ENCODE measurements around the gene IL18R1. TPM values are rescaled to one million over a fixed set of nuclear protein-coding genes. Genes with fewer than 3 reads are reported as not detected.

IL18R1 gene
- total RNA-seq, 3 donors from 2014 or later (not counting 1 experiment from before 2014, with no cell fraction given): 42.9 to 58.8 (median 46.7) TPM

DNA sequence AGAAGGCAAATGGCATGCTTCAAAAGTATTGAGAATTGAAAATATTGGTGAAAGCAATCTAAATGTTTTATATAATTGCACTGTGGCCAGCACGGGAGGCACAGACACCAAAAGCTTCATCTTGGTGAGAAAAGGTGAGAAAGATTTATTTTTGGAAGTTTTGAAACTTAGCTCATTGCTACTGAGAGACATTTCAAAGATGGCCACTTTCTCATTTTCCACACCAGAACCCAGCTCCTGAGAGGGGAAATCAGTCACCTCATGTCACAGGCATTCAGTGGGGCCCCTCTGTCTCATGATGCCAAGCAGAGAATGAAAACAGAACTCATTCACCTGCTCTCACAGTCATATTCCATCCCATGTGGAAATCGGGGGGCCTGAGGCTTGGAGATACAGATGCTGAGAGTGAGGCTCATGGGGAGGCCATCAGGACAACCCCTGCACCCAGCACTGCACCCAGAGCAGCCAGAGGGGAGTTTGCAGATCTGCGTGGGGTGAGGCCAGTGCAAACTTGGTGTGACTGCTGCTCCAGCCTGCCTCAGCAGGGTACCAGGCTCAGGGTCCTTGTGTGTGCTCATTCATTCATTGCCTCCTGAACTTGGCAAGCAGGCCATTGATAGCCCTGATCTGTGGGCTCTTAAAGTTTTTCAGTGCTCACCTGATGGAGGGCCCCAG lies 31.4 kb downstream of the IL18R1 start:
- Histone ChIP-seq H3K27ac (ENCODE audit: low read length) (no peak overlapping the region), H3K4me1 (ENCODE audit: control insufficient read depth, insufficient read depth, low read length) (peaks cover 12% of the 10 kb centered on the region), H3K27me3 (ENCODE audit: control insufficient read depth, insufficient read depth, low read length) (no peaks in the 10 kb centered on the region), H3K9me3 (ENCODE audit: control insufficient read depth, insufficient read depth, low read length) (peaks cover 5% of the 10 kb centered on the region), H3K4me3 (ENCODE audit: low read length) (no peak overlapping the region), H3K36me3 (ENCODE audit: control insufficient read depth, insufficient read depth, low read length) (peaks cover 44% of the 10 kb centered on the region)
- Mint-ChIP-seq H3K9me3 (peaks cover 6 to 12% of the 10 kb centered on the region in 2 donors), H3K27me3 (ENCODE audit: low read depth in 2 of 2) (no peaks in the 10 kb centered on the region), H3K4me1 (peaks cover 22 to 30% of the 10 kb centered on the region in 2 donors), H3K4me3 (no peak overlapping the region), H3K27ac (peak overlapping the region in 1 of 2 donors; percentile 1), H3K36me3 (peaks cover 22% of the 10 kb centered on the region)
- TF ChIP-seq, protein P1, sequence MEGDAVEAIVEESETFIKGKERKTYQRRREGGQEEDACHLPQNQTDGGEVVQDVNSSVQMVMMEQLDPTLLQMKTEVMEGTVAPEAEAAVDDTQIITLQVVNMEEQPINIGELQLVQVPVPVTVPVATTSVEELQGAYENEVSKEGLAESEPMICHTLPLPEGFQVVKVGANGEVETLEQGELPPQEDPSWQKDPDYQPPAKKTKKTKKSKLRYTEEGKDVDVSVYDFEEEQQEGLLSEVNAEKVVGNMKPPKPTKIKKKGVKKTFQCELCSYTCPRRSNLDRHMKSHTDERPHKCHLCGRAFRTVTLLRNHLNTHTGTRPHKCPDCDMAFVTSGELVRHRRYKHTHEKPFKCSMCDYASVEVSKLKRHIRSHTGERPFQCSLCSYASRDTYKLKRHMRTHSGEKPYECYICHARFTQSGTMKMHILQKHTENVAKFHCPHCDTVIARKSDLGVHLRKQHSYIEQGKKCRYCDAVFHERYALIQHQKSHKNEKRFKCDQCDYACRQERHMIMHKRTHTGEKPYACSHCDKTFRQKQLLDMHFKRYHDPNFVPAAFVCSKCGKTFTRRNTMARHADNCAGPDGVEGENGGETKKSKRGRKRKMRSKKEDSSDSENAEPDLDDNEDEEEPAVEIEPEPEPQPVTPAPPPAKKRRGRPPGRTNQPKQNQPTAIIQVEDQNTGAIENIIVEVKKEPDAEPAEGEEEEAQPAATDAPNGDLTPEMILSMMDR (IDR thresholded peaks at IDR 0.05): no peak
- WGBS (ENCODE audit: insufficient coverage): 92% methylated on average over 3 of the region's 3 CpGs
- DNase-seq (no peak), ATAC-seq (no peak)
- intact Hi-C loops (cut with micrococcal nuclease): no loop called here

DNA sequence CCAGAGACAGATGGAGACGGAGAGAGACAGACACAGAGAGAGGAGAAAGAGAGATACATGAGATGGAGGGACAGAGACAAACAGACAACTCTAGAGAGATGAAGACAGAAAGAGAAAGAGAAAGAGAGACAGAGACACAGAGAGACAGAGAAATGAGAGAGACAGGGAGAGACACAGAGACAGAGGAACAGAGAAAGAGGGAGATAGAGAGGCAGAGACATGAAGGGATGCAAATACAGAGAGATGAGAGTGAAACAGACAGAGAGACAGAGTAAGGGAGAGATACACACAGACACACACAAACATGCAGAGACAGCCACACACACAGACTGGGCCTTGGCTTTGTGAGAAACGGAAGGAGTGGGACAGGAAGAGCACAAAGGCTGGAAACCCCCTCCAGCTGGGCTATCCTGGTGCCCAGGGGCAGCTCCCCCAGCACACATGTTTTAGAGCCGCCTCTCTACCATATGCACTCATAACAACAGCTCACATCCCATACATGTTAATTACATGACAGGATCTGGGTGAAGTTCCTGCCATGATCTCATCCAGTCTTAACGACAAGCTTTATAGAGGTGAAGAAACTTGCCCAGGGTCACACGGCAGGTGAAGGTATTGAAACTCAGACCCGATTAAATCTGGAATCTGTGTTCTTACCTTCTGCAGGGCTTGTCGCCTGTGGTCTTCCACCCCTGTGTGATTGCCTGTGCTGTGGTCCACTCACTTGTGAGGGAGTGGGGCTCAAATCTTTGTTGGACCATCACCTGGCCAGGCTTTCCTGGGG lies 32.4 kb downstream of the IL18R1 start:
- ATAC-seq (no peak), DNase-seq (no peak)
- Mint-ChIP-seq H3K4me1 (peaks cover 20 to 28% of the 10 kb centered on the region in 2 donors), H3K36me3 (peaks cover 18% of the 10 kb centered on the region), H3K4me3 (no peak overlapping the region), H3K9me3 (peaks cover 6 to 12% of the 10 kb centered on the region in 2 donors), H3K27ac (peak overlapping the region in 1 of 2 donors; percentile 1), H3K27me3 (ENCODE audit: low read depth in 2 of 2) (no peaks in the 10 kb centered on the region)
- intact Hi-C loops (cut with micrococcal nuclease): no loop called here
- peaks cover 12% of the 10 kb centered on the region for H3K4me1 ChIP-seq (ENCODE audit: control insufficient read depth, insufficient read depth, low read length)
- no peaks in the 10 kb centered on the region for H3K27me3 ChIP-seq (ENCODE audit: control insufficient read depth, insufficient read depth, low read length)
- WGBS (ENCODE audit: insufficient coverage): 89% methylated on average over 7 of the region's 7 CpGs
- H3K4me3 ChIP-seq (ENCODE audit: low read length): no peak overlapping the region
- H3K36me3 ChIP-seq (ENCODE audit: control insufficient read depth, insufficient read depth, low read length): peaks cover 37% of the 10 kb centered on the region
- H3K9me3 ChIP-seq (ENCODE audit: control insufficient read depth, insufficient read depth, low read length): peaks cover 5% of the 10 kb centered on the region
- TF ChIP-seq, protein P1 (IDR thresholded peaks at IDR 0.05): no peak
- H3K27ac ChIP-seq (ENCODE audit: low read length): no peak overlapping the region

DNA sequence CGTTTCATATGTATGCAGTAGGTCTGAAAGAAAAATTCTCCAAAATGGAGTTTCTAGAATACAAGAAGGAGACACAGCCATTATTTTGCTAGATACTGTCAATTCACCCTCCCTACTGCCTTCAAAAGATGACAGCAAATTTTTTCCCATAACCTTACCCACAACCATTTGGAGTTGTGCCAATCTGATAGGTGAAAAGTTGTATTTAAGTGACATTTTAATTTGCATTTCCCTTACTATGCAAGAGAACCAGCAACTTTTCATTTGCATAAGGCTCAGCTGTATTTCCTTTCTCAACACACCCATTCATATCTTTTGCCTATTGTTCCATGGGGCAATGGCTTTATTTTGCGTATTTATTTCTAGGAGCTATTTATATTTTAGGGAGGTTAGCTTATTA lies 36.0 kb downstream of the IL18R1 start:
- intact Hi-C loops (cut with micrococcal nuclease): no loop called here
- H3K36me3 ChIP-seq (ENCODE audit: control insufficient read depth, insufficient read depth, low read length): peaks cover 14% of the 10 kb centered on the region
- H3K27ac ChIP-seq (ENCODE audit: low read length): no peak overlapping the region
- ATAC-seq (no peak), DNase-seq (peak in 1 of 2 donors; percentile 77)
- H3K4me1 ChIP-seq (ENCODE audit: control insufficient read depth, insufficient read depth, low read length): peaks cover 12% of the 10 kb centered on the region
- peak overlapping the region in 1 of 2 donors; percentile 37 for H3K27ac Mint-ChIP-seq
- H3K4me3 Mint-ChIP-seq: no peak overlapping the region
- no peaks in the 10 kb centered on the region for H3K27me3 Mint-ChIP-seq (ENCODE audit: low read depth in 2 of 2)
- H3K27me3 ChIP-seq (ENCODE audit: control insufficient read depth, insufficient read depth, low read length): no peaks in the 10 kb centered on the region
- TF ChIP-seq, protein P1 (IDR thresholded peaks at IDR 0.05): no peak
- H3K9me3 ChIP-seq (ENCODE audit: control insufficient read depth, insufficient read depth, low read length): no peaks in the 10 kb centered on the region
- no peak overlapping the region for H3K4me3 ChIP-seq (ENCODE audit: low read length)
- 60% methylated on average over 1 of the region's 2 CpGs for WGBS (ENCODE audit: insufficient coverage)
- H3K36me3 Mint-ChIP-seq: no peaks in the 10 kb centered on the region
- H3K4me1 Mint-ChIP-seq: peaks cover 13 to 20% of the 10 kb centered on the region in 2 donors
- H3K9me3 Mint-ChIP-seq: no peaks in the 10 kb centered on the region

Data from natural killer cell (primary cell).